ENCODE results near the gene TPCN2.
A peak's percentile ranks its signal among the peaks of the same experiment; 100 is the strongest.

Gene TPCN2

DNA sequence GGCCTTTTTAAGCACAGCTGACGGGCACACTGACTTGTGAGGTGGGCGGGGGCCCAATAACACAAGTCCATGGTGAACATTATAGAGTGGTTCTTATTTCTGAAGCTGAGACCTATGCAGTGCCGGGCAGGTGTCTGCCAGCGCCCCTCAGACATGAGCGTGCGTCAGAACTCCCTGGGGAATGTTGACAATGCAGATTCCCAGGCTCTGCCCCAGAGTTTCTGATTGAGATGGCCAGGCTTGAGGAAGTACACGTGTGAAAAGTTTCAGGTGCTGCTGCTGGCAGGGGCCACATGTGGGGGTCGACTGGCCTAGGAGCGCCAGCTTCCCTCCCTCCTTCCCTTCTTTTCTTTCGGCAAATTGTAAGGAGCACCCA lies 46.2 kb downstream of the TPCN2 start:
- DNase-seq (ENCODE audit: low spot score): no peak

DNA sequence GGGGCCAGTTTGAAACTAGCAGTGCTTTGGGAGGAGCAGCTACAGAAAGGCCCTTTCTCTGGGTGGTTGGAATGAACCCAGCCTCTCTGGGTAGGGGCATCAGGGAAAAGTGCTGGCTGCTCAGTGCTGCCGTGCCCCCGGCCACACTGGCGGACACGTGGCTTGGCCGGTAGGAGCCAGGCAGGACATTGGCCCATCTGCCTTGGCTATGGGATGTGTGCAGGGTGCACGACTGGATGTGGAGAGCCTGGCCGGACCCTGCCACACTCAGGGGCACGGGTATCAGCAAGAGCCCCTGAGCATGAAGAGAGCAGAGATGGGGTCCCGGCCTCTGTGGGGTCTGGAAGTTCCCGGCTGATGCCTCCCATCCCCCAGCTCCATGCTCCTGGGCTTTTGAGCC lies 46.6 kb downstream of the TPCN2 start:
- DNase-seq (ENCODE audit: low spot score): no peak

DNA sequence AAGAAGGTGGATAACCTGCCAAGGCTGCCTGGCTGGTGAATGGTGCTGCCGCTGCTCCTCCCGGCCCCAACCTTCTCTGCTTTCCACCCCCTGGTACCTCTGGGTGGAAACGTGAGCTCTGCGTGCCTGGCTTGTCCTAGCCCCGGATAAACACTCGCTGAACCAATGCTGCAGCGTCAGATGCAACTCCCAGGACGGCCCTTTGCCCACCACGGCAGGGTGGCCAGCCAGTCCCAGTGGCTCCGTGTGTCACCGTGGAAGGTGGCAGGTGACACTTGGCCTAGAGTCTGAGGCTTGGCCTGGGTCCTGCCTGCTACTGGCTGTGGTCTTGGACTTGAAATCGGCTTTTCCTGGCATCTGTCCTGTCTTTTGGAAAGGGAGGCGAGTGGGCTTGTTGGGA lies 47.7 kb downstream of the TPCN2 start:
- DNase-seq (ENCODE audit: low spot score): no peak

DNA sequence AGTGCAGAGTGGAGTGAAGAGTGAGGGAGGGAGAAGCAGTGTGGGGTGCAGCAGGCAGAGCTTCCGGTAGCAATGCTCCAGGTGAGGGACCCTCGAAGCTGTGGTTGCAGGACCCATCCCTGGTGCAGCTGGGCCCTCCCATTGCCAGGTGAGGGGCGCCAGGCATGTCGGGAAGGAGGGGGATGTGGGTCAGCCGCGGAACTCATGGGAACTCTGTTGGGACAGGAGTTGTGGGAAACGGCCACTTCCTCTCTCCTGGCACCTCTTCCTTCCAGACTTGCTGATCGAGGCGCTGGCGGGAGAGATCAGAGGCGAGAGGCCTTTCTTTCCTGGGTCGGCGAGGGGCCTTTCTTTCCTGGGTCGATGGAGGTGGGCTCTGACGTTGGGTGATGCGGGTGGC lies 48.5 kb downstream of the TPCN2 start:
- no peak for DNase-seq (ENCODE audit: low spot score)

DNA sequence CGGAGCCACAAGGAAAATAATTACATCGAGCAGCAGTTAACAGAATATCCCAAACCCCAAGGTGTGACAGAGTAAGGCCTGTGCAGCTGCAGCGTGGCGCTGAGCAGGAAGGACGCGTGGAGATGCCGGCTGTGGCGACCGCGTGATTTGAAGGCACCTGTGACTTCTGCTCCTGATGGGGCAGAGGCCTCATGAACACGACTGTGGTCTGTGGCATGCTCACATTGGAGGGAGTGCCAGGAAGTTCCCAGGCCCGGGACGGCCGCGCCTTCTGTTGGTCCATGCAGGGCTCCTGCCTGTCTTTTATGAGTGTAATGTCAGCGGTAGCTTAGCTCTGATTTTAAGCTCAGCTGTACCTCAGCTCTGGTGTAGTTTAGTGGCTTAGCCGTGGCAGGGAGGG lies 50.4 kb downstream of the TPCN2 start:
- no peak for DNase-seq (ENCODE audit: low spot score)

DNA sequence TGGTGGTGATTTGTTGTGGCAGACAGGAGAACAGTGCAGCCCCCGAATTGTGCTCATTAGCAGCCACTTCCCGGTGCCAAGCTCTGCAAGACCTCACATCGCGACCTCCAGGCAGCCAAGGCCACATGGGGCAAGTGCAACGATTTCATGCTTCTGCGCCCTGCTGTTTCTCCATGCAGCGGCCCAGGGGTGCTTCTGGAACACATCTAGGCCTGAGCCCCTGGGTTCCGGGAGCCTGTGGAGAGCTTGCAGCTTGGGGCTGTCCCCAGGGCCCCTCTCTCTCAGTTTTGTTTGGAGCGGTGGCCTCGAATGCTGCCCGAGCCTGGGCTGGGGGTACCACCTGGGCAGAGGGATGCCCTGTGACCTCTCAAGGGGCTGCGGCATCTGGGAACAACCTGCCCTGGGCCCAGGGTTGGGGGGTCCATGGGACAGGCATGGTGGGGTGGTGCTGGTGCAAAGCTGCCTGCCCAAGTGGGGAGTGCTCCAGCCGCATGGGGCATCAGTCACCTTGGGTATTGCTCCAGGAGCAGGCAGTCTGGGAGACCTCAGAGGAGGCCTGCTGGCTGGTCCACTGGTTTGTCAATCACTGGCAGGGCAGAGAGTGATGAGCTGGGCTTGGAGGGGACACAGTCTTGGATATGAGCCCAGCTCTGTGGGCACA lies 51.9 kb downstream of the TPCN2 start:
- no peak for DNase-seq (ENCODE audit: low spot score)

DNA sequence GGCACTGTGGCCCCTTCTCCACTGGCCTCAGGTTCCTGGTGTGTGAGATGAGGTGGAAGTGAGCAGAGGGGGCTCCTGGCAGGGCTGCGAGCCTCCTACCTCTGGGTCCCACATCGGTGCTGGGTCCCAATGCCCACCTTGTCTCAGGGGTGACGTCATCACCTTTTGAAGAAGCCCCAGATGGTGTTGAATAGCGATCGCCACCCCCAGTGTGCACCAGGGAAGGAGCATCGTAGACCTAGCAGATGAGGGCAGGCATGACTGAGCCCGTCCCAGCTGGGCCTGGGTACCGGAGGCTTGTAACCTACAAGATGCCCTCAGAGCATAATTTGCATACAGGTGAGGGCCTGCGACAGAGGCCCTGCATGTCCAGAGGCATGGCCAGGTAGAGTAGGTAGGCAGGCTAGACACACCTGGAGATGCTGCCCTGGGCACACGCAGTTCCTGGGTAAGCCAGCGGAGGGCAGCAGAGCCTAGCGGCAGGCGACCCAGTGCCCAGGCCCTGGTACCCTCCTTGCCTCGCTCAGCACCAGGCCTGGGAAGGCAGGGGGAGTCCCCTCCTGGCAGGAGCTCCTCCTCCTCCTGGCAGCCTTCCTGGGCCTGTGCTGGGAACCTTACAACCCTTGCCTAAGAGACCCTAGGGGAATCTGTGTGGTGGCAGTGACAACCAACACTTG lies 52.5 kb downstream of the TPCN2 start:
- peak; percentile 94 for DNase-seq (ENCODE audit: low spot score)

DNA sequence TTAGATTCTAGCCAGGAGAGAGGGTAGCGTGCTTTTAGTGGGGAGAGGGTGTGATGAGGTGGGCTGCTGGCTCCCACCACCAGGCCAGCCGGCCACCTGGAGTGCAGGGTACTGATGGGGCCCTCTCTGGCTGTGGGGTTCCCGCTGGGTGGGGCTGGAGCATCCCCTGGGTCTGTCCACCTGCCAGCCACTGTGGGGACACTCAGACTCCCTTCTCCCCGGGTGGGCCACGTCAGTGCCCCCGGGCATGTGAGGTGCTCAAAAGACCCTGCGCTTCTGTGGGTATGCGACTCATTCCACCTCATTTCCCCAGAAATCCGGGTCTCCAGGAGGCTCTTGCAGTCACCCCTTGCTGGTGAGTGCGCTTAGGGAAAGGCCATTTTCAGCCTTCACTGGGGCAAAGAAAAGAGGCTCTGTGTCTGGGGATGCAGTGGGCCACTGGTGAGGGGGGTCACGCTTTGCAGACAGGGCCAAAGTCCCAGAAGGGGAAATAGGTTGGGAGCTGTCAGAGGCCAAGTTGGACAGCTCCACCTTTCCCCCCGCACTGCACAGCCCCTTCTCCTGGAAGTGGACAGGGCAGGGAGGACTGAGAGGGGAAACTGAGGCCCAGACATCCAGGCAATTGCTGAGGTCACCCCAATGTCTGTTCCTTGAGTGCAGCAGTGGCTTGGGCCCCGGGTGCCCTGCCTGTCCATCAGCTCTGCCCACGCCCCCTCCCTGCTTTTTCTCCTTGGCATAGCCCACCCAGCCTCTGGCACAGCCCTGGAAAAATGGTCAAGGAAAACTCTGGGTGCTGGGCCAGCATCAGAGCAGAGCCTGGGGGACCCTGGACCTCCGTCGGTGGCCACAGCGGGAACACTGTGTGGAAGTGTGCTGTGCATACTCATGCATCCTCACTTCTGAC lies 53.3 kb downstream of the TPCN2 start:
- DNase-seq (ENCODE audit: low spot score): no peak

DNA sequence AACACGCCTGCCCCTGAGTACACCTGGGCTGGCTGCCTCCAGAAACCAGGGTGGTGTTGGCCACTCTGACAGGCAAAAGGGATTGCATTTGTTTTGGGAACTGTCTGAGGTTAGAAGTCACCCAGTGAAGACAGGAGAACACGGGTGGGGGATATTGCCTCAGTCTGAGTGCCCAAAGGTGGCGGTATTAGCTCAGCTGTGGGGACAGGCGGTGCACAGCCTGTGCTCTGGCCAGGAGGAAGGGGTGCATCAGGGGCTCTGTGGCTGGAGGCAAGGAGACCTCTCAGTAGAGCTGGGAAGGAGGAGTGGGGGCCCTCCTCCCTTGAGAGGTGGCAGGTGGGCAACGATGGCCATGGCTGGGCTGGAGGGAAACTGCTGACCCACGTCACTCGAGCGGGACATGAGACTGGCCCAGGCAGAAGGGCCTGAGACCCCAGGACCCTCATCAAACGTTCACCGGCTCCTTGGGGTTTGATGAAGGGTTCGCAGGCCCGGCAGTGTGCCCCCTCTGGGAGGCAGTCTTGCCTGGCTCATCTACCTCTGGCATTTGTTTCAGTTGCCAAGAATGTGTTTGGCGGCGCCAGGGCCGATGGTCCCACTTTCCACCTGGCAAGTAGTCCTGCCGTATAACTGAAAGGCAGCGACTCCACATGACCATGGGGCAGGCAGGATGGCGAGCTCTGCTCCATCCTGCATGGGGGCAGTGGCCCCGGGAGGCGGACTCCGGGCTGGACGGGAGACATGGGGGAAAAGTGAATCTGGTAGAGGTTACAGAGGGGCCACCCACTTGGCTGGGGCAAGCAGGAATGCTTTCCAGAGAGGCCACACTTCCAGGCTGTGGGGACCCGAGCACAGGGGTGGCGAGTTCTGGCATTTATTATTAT lies 54.2 kb downstream of the TPCN2 start:
- no peak for DNase-seq (ENCODE audit: low spot score)

DNA sequence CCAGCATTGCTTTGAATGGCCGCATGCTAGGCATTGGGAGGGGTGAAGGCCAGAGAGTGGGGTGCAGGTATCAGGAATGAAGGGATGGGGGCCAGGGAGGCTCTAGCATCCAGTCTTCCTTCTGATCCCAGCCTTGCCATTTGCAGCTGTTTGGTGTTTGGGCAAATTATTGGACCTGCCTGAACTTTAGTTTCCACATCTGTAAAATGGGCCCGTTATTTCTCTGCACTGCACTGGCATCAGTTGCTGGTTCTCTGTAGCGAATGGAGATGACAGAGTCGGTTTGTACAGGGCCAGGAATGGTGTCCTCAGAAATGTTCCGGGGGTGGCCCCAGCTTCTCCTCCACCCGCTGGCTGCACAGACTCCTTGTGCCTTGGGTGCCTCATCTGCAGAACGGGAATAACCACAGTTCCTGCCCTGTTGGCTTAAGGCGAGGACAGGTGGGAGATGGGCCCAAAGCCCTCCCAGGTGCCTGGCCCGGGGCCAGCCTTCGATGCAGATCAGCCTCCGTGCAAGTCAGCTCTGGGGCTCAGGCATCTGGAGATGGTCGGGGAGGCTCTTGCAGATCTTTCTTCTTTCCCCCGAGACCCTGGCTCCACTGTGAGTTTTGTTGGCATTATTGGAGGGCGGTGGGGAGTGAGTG lies 55.6 kb downstream of the TPCN2 start:
- DNase-seq (ENCODE audit: low spot score): no peak

DNA sequence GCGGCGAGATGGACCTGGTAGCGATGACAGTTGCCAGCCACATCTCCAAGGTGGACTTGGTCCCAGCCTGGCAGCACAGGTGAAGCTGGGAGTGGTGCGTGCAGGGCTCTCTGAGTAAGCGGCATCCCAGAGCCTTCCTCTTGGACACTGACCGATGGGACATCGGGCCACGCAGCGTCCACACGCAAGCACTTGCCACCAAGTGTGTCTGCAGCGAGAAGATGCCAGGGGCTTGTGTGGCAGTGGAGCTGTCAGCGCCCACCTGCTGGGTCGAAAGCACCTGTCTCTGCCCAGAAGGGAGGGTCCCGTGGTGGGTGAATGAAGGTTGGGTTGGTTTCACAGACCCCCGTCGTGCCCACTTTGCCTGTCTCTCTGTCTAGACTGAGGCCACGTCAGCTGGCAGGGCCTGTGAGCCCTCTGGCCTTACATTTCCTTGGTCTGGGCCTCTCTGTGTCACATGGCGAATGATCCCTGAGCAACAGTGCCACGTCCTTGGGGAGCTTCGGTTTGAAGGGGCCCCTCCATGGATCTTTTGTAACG lies 56.2 kb downstream of the TPCN2 start:
- DNase-seq (ENCODE audit: low spot score): no peak

DNA sequence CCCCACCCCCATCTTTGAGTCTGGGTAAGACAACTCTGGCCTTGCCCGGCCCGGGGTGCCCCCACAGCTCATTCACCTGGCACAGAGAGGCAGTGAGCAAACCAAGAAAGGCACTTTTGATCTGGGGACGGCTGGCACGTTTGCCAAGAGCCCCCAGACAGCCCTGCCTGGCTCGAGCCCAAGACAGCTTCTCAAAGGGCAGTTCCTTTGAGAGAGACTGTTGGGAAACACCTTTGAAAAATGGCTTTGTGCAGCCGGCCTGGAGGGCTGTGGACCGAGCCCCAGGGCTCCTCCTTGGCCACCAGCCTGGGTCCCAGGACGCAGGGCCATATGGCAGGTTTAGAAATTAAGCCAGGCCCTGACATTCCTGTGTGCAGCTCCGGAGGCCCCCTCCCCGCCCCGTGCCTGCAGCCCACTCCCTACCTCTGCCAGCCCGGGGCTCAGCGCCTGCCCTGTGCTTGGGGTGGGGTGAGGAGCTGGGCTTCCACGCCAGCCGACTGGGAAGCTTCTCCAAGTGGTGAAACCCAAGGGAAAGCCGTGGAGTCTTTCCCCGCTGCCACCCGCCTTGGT lies 56.8 kb downstream of the TPCN2 start:
- no peak for DNase-seq (ENCODE audit: low spot score)

DNA sequence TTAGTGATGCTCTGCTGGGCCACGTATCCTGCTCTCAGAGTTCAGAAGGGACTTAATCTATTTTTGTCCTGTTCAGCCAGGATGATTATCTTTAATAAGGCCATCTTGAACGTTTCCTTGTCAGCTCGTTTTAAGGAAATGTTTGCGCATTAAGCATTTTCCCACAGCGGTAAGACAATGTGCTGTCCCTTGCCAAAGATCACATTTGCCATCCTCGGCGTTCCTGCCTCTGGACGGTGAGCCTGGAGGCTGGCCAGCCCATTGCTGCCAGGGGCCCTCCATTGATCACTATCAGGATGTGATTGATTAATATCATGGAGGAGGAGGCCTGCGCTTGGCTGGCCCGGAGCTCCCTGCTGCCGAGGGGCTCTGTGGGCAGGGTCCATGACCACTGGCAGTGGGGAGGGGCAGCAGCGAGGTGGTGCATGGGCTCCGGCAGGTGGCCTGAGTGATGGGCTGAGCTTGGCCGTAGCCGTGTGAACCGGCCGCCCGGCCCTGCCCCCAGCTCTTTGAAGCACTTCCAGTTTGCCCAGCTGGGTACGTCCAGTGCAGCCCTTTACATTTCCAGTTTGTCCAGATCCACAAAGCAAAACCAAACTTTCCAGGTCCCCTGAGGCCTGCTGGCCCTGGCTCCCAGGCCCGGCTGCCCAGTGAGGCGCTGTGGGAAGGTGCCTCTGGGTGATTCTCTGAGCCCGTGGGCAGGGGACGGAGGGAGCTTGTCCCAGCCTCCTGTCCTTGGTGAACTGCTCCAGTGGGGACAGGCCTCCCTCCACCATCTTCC lies 57.5 kb downstream of the TPCN2 start:
- DNase-seq (ENCODE audit: low spot score): no peak

DNA sequence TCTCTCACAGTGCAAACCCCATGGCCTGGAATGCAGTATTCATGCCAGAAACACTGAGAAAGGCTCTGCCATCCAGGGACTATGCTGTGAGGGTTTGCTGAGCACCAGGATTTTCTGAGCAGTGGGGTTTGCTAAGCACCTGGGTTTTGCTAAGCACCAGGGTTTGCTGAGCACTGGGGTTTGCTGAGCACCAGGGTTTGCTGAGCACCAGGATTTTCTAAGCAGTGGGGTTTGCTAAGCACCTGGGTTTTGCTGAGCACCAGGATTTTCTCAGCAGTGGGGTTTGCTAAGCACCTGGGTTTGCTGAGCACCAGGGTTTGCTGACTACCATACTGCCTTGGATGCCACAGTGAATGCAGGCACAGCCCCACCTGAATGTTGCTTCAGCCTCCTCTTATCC lies 58.7 kb downstream of the TPCN2 start:
- no peak for DNase-seq (ENCODE audit: low spot score)

DNA sequence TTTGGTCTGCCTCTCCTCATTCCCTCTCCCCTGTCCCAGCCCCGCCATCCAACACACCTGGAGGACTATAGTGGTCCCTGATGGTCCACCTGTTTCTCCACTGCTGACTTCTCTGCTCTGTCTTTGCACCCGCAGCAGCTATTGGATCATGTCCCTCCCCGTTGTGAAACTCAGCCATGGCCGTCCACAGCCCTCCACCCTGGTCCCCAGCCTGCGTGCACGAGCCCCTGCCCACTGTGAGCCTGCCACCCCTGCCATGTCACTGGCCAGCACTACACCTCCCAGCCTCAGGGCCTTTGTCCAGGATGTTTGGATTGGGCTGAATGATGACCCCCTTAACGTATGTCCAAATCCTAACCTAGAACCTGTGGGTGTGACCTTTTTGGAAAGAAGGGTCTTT lies 59.3 kb downstream of the TPCN2 start:
- DNase-seq (ENCODE audit: low spot score): no peak

DNA sequence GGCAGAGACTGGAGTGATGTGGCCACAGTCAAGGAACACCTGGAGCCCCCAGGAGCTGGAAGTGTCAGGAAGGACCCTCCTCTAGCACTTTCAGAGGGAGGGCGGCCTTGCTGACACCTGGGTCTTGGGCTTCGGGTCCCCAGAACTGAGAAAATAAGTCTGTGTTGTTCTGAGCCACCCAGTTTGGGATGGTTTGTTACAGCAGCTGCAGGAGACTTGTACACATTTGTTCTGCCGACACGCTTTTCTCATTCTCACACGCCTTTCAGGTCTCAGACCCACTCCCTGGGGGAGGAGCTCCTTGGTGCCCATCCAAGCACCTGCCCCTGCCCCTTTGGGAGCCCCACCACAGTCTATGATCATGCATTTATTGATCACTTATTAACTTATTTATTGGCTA lies 59.8 kb downstream of the TPCN2 start:
- no peak for DNase-seq (ENCODE audit: low spot score)

DNA sequence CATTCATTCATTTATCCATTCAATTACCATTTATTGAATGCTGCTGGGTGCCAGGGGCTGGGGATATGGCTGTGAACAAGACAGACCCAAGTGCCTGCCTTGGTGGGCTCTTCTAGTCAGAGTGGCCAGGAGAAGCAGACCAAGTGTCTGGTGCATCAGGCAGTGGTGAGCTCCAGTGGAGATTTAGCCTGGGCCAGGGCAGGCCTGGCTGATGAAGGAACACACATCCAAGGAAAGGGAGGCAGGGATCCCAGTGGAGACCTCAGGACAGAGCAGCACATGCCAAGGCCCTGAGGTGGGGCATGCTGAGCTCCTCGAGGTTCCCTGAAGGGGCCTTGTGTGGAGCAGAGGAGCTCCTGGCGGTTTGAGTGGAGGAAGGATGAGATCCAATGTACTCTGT lies 60.4 kb downstream of the TPCN2 start:
- no peak for DNase-seq (ENCODE audit: low spot score)

DNA sequence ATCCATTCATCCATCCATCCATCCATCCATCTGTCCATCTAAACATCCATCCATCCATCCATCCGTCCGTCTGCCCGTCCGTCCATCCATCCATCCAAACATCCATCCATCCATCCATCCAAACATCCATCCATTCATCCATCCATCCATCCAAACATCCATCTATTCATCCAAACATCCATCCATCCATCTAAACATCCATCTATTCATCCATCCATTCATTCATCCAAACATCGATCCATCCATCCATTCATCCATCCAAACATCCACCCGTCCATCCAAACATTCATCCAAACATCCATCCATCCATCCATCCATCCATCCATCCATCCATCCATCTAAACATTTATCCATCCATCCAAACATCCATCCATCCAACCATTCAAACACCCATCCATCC lies 61.7 kb downstream of the TPCN2 start:
- no peak for DNase-seq (ENCODE audit: low spot score)

DNA sequence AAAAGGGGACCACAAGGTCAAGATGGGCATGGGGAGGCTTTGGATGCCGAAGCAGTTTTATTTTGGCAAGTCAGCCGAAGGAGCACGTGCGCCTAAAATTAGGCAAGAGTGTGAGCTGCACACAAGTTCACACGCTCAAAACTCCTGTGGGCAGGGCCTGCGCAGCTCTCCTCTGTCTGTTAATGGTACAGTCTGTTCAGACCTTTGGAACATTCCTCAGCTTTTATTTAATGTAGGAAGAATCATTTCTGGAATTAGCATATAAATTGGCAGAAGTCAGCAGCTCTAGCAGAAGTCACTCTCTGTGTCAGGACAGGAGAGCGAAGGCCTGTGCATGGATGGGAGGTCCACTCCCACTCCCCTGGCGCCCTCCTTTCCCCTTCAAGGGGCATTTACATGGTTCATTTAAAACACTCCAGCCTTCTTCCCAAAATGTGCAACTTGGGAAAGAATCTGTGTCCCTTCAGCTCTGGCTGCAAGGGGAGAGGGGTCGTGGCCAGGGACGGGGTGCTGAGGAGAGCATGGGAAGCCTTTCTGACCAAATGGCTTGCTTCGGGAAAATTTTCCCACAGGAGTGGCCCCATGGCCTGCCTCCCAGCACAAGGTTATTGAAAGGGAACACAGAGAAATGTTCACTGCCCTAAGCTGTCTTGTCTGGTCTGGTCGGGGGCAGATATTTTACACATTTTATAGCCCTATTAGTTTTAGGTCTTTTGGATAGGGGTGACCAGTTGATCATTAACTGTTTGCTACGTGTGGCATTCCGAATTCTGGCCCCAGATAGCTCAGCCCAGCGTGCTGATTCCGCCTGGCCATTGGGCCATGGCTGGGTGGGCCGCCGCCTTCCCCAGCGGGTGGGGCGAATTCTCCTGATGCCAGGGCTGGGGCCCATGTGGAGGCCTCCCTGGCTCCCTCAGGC lies 63.2 kb downstream of the TPCN2 start:
- DNase-seq (ENCODE audit: low spot score): no peak
